HCT116 (cell line): ENCODE measurements around the gene GPC1. TPM values are rescaled to one million over a fixed set of nuclear protein-coding genes. Genes with fewer than 3 reads are reported as not detected.

Experiments
- ATAC-seq: fragments of 200-7000 bp; cut with Tn5 transposase; 2 replicates; pipeline ENCODE4 v1.9.1; 2020; ENCODE audit warnings: mild to moderate bottlenecking, moderate library complexity
- BruUV-seq: library from RNA; stranded (reverse); fragments of 400-500 nt; replicated peaks from 2 replicates; lab custom pipeline; 2021; lab: Mats Ljungman, UMichigan
- CTCF ChIA-PET: fragments of 300-600 bp; sonication (Branson Sonifier 250); formaldehyde crosslinking; loops from one replicate; lab custom pipeline; 2021; ENCODE audit warnings: antibody characterized with exemption; lab: Charles Lee
- POLR2A ChIA-PET: fragments of 300-600, 350-600 bp; sonication (Branson Sonifier 250); formaldehyde crosslinking; loops from one replicate; lab custom pipeline; 2021; ENCODE audit warnings: antibody characterized with exemption; lab: Charles Lee
- RAD21 ChIA-PET, 2 experiments: fragments of 300-600 bp; sonication (Branson Sonifier 250); formaldehyde crosslinking; loops; one replicate each; lab custom pipeline; 2023; ENCODE audit warnings: low total read pairs in 2 of 2; ENCODE audit not compliant: uncharacterized antibody in 2 of 2, unreplicated experiment in 2 of 2, low non-redundant PET in 1 of 2; lab: Charles Lee
- DNase-seq: peaks from one replicate; pipeline ENCODE4 v3.0.0-alpha.2; 2010; ENCODE audit warnings: low read depth, low spot score
- H2AFZ ChIP-seq: fragments of 200-600 bp; shearing (Covaris generic), sonication (generic); 2 replicates; pipeline ENCODE4 v1.6.1; 2017; ENCODE audit warnings: low read depth, mixed run types, mixed read lengths, antibody characterized with exemption, low read length; ENCODE audit not compliant: poor library complexity, severe bottlenecking
- H3K27ac ChIP-seq: 2 replicates; pipeline ENCODE4 v1.5.1; 2012; ENCODE audit warnings: low read depth, low read length
- H3K27me3 ChIP-seq: fragments of 200-600 bp; sonication (generic); 2 replicates; pipeline ENCODE4 v1.6.1; 2016; ENCODE audit warnings: mixed run types, low read length, mixed read lengths; ENCODE audit not compliant: insufficient read depth
- H3K36me3 ChIP-seq, 2 experiments: fragments of 200-500 bp in 1 of 2; fragments of 200-600 bp in 1 of 2; sonication (Bioruptor generic) in 1 of 2; sonication (generic) in 1 of 2; 2 replicates each; pipeline versions ENCODE4 v1.5.1 to v1.6.1; 2014 to 2016; ENCODE audit warnings: low read length in 2 of 2, inconsistent platforms in 1 of 2, mixed read lengths in 1 of 2, mixed run types in 1 of 2; ENCODE audit not compliant: insufficient read depth in 2 of 2, control insufficient read depth in 1 of 2
- H3K4me1 ChIP-seq, 2 experiments: fragments of 200-600 bp in 1 of 2; sonication (generic) in 1 of 2; 2 replicates each; pipeline versions ENCODE4 v1.5.1 to v1.6.1; 2012 to 2017; ENCODE audit warnings: low read length in 2 of 2, inconsistent platforms in 1 of 2, mild to moderate bottlenecking in 1 of 2, mixed read lengths in 1 of 2, mixed run types in 1 of 2, moderate library complexity in 1 of 2; ENCODE audit not compliant: insufficient read depth in 2 of 2, control insufficient read depth in 1 of 2
- H3K4me2 ChIP-seq: fragments of 200-600 bp; sonication (generic); 2 replicates; pipeline ENCODE4 v1.6.1; 2017; ENCODE audit warnings: mixed run types, low read length, mixed read lengths
- H3K4me3 ChIP-seq, 2 experiments: fragments of 200-600 bp in 1 of 2; sonication (generic) in 1 of 2; replicated peaks in 1 of 2; 2 replicates each; pipeline ENCODE4 v1.5.1; 2011 to 2016; ENCODE audit warnings: low read length in 2 of 2, control low read depth in 1 of 2, low read depth in 1 of 2, mild to moderate bottlenecking in 1 of 2, mixed read lengths in 1 of 2, mixed run types in 1 of 2
- H3K79me2 ChIP-seq: fragments of 200-600 bp; sonication (generic); 2 replicates; pipeline ENCODE4 v1.6.1; 2017; ENCODE audit warnings: mild to moderate bottlenecking, mixed run types, low read length, moderate library complexity, mixed read lengths; ENCODE audit not compliant: insufficient read depth
- H3K9ac ChIP-seq: fragments of 200-600 bp; sonication (generic); 2 replicates; pipeline ENCODE4 v1.6.1; 2016; ENCODE audit warnings: low read length, mixed read lengths
- H3K9me2 ChIP-seq: fragments of 200-600 bp; sonication (generic), shearing (Covaris generic); 2 replicates; pipeline ENCODE4 v1.6.1; 2017; ENCODE audit warnings: mixed run types, mild to moderate bottlenecking, moderate library complexity; ENCODE audit not compliant: insufficient read depth
- H3K9me3 ChIP-seq, 2 experiments: fragments of 200-500 bp in 1 of 2; fragments of 200-600 bp in 1 of 2; sonication (Bioruptor generic) in 1 of 2; sonication (generic) in 1 of 2; 2 replicates each; pipeline ENCODE4 v1.6.1; 2014 to 2017; ENCODE audit warnings: low read length in 2 of 2, mixed read lengths in 2 of 2, inconsistent platforms in 1 of 2, low read depth in 1 of 2, mild to moderate bottlenecking in 1 of 2, mixed run types in 1 of 2, moderate library complexity in 1 of 2; ENCODE audit not compliant: control insufficient read depth in 1 of 2, insufficient read depth in 1 of 2
- H4K20me1 ChIP-seq: fragments of 200-600 bp; sonication (generic), shearing (Covaris generic); 2 replicates; pipeline ENCODE4 v1.6.1; 2017; ENCODE audit warnings: mixed run types, mild to moderate bottlenecking, moderate library complexity; ENCODE audit not compliant: insufficient read depth
- ATF3 ChIP-seq: IDR thresholded peaks from 2 replicates; pipeline ENCODE4 v1.6.1; 2012
- CBX3 ChIP-seq: IDR thresholded peaks from 2 replicates; pipeline ENCODE4 v1.6.1; 2012; ENCODE audit warnings: low read depth
- CTCF ChIP-seq, 3 experiments: fragments of 200-600 bp in 1 of 3; sonication (generic) in 1 of 3; IDR thresholded peaks in 2 of 3; conservative IDR thresholded peaks in 1 of 3; 2 replicates each; pipeline ENCODE4 v1.5.1; 2012 to 2017; ENCODE audit warnings: low read depth in 2 of 3, low read length in 2 of 3, antibody characterized with exemption in 1 of 3, borderline replicate concordance in 1 of 3, control low read depth in 1 of 3, mild to moderate bottlenecking in 1 of 3, mixed read lengths in 1 of 3, mixed run types in 1 of 3, moderate library complexity in 1 of 3; ENCODE audit not compliant: insufficient read depth in 1 of 3
- ELF1 ChIP-seq: IDR thresholded peaks from 2 replicates; pipeline ENCODE4 v1.6.1; 2012; ENCODE audit warnings: low read depth, borderline replicate concordance
- EZH2 ChIP-seq: fragments of 200-600 bp; sonication (generic); IDR thresholded peaks from 2 replicates; pipeline ENCODE4 v1.6.1; 2017; ENCODE audit warnings: antibody characterized with exemption, mixed run types
- FOSL1 ChIP-seq: IDR thresholded peaks from 2 replicates; pipeline ENCODE4 v1.6.1; 2012; ENCODE audit warnings: low read depth
- MAX ChIP-seq: IDR thresholded peaks from 2 replicates; pipeline ENCODE4 v1.6.1; 2012
- POLR2A ChIP-seq: IDR thresholded peaks from 2 replicates; pipeline ENCODE4 v1.7.0; 2011; ENCODE audit warnings: borderline replicate concordance; ENCODE audit not compliant: insufficient read depth, insufficient read length; ENCODE audit errors: extremely low read depth
- POLR2AphosphoS5 ChIP-seq: IDR thresholded peaks from 2 replicates; pipeline ENCODE4 v1.6.1; 2011; ENCODE audit warnings: mild to moderate bottlenecking, low read depth, low read length, moderate library complexity
- REST ChIP-seq: IDR thresholded peaks from 2 replicates; pipeline ENCODE4 v1.6.1; 2012; ENCODE audit warnings: low read depth
- SIN3A ChIP-seq: IDR thresholded peaks from 2 replicates; pipeline ENCODE4 v1.6.1; 2012; ENCODE audit warnings: low read depth
- SRF ChIP-seq: IDR thresholded peaks from 2 replicates; pipeline ENCODE4 v1.6.1; 2012; ENCODE audit warnings: low read depth
- TCF7L2 ChIP-seq: IDR thresholded peaks from 2 replicates; pipeline ENCODE4 v1.7.0; 2011; ENCODE audit warnings: borderline replicate concordance, inconsistent platforms; ENCODE audit not compliant: insufficient read depth, insufficient read length; ENCODE audit errors: extremely low read depth
- ZFX ChIP-seq: fragments of 450-650 bp; IDR thresholded peaks from 2 replicates; pipeline ENCODE4 v1.6.1; 2017
- ZNF274 ChIP-seq: fragments of 200-500 bp; sonication (Bioruptor generic); IDR thresholded peaks from 2 replicates; pipeline ENCODE4 v1.6.1; 2014; ENCODE audit warnings: mild to moderate bottlenecking, low read depth, low read length, inconsistent platforms
- intact Hi-C: fragments of 100-400 bp; cut with micrococcal nuclease; formaldehyde crosslinking; loops from 2 replicates; pipeline ENCODE4 v1.10.0; 2022
- total RNA-seq: library from RNA; stranded (reverse); gene quantifications from one replicate; pipeline ENCODE4 v1.2.1, GENCODE V29; 2021; ENCODE audit not compliant: unreplicated experiment

GPC1 gene
- total RNA-seq, 1 experiment from 2014 or later = 79.1 TPM

- no peaks in the 10 kb centered on the region for H3K4me1 ChIP-seq
- H3K79me2 ChIP-seq = no peaks in the 10 kb centered on the region
- H3K9me3 ChIP-seq = no peaks in the 10 kb centered on the region
- no peak overlapping the region for H3K4me2 ChIP-seq
- H3K9me2 ChIP-seq = no peaks in the 10 kb centered on the region
- H3K9ac ChIP-seq = no peak overlapping the region
- H4K20me1 ChIP-seq = no peaks in the 10 kb centered on the region
- ChIA-PET RAD21 (no interaction called here), CTCF (no interaction called here), POLR2A (no interaction called here)
- H3K27me3 ChIP-seq = no peaks in the 10 kb centered on the region
- H3K36me3 ChIP-seq = no peaks in the 10 kb centered on the region
- H3K4me3 ChIP-seq = no peak overlapping the region
- no TSS peak for BruUV-seq
- no peak overlapping the region for H2AFZ ChIP-seq
- DNase-seq (no peak), ATAC-seq (no peak)
- H3K27ac ChIP-seq = no peak overlapping the region
- TF ChIP-seq ZNF274 (no peak), SRF (no peak), POLR2A (no peak), EZH2 (no peak), SIN3A (no peak), REST (no peak), ATF3 (no peak), CBX3 (no peak), ZFX (no peak), TCF7L2 (no peak), CTCF (IDR thresholded peaks at IDR 0.05 in 2 of 3, conservative IDR thresholded peaks at IDR 0.05 in 1 of 3; ENCODE audit: borderline replicate concordance in 1 of 3, insufficient read depth in 1 of 3, low read depth in 2 of 3, low read length in 2 of 3) (no peak), FOSL1 (no peak), MAX (no peak), POLR2AphosphoS5 (no peak), ELF1 (no peak)
- intact Hi-C loops = no loop called here
These were observed 33.5 kb upstream of the GPC1 start for GRCh38 chr2:240401781-240402551.
